ENCODE data around the gene ZNF385A.

The ZNF385A gene

DNA sequence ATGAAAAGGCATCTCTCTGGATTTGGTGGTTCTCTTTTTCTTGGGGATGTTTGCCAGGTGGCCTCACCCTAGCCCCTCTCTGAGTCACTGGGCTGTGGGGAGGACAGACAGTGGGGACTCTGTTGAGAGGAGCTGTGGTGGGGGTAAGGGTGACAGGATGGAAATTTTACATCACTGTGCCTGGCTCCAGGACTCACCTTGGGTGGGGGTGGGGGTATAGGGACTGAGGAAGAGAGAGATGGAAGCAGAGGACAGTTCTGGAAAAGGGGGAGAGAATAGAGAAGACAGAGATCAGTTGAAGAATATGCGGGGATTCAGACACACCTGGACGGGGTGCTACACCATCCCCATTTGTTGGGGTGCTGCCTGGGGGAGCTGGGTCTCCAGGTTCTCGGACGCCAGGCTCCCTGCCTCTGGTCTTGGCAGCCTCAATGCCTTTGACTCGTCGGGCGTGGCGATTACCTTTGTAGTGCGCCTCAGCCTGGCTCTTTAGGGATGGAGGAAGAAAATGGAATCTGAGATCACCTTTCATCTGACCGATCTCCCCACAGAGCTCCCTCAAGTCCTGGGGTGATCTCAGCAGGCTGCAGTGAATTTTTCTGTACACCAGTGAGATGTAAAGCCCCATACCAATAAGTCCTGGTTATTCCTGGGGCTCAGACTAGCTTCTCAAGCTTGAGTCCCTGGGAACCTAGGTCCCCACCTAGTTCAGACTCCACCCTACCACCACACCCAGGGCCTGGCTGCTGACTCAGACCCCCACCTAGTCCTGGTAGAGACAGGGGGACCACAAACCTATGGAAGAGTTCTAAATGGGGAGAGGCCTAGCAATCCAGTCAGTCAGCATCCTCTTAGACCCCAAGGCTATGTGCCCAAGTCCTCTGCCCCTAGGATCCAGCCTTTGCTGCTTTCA is 10.6 kb downstream of the ZNF385A start:
- DNase-seq (ENCODE audit: low spot score), result no peak

DNA sequence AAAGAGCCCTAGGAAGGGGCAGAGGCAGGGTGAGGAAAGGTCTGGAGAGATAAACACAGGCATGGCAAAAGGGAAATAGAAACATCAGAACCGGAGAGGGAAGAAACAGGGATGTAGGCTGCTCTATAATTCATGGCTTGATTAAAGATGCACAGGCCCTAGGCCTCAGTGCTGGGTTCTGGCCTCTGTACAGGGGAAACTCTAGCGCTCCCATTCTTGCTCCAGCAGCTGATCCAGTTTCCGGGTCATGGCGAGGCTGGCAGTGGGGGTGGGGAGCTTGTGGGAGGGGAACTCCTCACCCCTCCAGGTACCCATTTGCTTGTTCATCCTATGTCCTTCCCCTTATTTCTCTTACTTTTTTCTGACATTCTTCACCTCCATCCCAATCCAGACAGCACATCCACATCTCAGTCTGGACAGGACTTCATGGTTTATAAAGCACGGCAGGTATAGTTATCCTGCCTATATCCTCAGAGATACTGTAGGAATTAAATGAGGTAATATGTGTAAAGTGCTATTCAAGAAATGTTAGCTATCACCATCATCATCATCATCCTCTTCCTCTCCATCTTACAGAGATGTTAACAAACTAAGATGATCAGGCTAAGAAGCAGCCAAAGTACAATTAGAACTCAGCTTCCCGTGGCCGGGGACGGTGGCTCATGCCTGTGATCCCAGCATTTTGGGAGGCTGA is 12.3 kb downstream of the ZNF385A start:
- DNase-seq (ENCODE audit: low spot score), result no peak

DNA sequence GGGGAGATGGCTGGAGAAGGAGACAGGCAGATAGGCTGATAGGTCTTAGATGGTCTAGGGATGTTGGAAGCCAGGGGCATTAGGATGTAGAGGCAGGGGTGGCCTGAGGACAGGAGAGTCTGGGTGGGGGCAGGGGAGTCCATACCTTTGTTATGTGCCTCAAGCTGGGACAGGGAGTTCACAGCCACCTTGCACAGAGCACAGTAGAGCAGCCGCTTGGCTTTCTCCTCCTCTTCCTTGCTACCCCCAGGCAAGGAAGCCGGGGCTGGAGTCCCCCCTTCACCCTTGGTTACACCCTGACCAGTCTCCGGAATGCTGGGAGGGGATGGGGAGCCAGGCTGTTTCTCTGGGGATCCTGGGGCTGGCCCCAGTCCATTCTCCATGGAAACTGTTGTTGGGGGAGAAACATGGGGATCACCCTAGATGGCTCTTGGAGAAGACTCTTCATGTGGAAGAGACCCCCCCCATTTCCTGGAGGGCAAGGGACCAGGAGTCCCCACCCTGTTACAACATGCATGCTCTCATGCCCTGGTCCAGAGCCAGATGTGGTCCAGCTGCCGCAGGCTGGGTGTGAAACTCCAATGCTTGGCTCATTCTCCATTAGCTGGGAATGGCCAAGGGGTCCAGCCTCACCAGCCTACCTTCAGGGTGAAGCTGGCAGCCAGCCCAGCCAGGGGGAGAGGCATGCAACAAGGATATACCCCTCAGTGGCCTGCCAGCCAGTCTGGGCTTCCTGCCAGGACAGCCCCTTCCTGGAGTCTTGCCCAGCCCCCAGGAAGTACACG is 13.0 kb downstream of the ZNF385A start:
- no peak for DNase-seq (ENCODE audit: low spot score)

DNA sequence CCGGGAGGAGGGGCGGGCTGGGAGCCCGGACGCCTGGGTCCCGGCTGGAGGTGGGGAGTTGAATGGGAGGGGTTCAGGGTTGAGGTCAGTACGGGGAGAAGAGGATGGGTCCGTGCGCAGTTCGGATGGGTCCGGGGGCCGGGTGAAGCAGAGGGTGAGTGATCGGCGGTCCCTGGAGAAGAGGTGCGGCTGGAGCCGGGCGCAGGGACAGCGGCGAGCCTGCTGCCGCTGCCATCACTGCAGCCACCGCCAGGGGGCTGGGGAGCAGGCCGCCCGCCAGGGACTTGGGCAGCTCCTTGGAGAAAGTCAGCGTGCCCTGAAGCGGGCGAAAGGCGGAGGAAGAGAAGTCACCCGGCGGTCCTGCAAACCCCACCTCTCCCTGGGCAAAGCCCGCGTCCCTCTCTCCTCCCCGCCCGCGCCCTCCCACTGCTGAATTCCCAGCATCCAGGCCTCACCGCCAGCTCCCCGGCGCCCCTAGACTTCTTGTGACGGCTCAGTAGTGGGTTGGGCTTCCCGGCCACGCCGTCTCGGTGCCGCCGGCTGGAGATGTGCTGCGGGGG is 14.3 kb downstream of the ZNF385A start:
- DNase-seq (ENCODE audit: low spot score), result peak; percentile 92

DNA sequence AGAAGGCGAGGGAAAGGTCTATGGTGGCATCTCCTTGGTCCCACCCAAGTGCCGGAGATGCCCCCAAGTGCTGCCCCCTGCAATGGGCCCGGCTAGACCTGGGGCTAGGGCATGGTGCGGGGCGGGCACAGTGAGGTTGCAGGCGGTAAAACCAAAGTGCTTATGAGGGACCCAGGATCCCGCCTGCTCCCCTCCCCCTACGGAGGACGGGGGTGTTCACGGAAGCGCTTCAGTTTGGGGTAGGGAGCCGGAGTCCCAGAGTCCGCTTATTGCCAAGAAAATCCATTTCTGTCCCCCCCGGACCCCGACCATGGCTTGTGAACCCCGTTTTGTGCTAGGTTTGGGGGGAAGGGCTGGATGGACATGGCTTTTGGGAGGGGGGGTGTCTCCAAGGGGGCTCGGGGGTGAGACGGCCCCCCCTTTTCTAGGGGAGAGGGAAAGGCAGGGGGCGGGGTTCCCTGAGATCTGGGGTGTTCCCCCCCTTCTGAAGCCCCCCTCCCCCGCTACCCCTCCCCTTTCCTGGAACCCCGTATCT is 14.9 kb downstream of the ZNF385A start:
- no peak for DNase-seq (ENCODE audit: low spot score)

DNA sequence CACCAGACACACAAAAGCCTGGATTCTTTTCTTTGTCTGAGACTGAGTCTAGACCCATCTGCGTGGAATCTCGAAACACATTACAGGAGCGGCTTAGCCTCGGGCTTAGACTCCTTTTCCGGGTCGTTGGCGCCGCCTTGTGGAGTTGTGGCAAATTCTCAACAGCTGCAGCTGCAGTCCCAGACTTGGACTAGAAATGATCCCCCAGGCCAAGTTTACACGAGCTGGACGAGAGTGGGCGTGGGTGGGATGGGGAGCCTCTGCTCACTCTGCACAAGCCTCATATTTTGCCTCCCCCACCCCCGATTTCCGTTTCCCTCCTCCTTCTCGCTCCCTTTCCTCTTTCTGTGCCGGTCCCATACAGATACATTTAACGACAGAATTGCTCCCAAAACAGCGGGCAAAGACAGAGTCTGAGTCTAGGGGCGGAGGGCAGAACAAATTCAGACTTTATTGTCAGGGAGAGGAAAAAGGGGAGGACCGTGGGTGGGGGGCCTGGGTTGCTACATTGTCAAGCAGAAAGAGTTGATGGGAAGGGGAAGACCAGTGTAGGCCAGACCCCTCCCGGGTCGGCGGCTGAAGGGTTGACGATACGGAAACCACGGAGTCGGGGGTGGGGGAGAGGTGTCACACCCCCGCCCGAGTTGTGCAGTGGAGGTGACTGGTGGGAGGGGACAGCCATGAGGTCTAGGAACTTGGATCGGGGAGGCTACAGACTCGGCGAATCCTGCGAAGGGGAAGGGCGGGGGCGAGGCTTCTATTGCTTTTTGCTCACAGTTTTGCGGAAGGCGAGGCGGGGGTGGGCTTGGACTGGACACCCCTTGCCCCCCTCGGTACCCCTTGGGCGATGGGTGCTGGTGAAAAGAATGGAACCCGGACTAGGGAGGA is 15.6 kb downstream of the ZNF385A start:
- DNase-seq (ENCODE audit: low spot score), result peak; percentile 84

DNA sequence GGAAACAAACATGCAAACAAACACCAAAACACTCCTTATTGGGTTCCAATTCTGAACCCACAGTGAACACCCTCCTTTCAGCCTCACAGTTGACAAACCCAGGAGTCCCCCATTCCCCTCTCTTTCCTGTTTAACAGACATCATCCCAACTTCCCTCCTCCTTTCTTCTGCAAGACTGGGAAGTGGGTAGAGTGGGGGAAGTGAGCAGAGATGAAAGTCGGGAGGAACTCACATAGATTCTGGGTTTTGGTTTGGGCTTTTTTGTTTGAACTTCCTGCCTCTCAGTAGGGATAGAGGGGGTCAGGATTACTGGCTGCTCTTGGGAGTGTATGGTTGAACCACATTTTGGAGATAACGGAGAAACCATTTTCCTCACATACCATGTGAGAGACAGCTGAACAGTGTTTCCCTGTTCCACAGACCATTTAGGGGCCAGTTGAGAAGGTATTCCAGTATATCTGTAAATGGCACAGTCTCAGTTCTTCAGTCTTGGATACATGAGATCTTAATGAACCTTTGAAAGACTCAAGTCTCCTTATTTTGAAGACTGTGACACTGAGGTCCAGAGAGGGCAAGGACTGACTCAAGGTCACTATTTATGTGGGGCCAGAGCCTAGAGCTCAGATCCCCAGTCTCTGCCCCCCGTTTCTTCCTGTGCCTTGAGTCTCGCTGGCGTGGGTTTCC is 16.4 kb downstream of the ZNF385A start:
- DNase-seq (ENCODE audit: low spot score), result no peak

DNA sequence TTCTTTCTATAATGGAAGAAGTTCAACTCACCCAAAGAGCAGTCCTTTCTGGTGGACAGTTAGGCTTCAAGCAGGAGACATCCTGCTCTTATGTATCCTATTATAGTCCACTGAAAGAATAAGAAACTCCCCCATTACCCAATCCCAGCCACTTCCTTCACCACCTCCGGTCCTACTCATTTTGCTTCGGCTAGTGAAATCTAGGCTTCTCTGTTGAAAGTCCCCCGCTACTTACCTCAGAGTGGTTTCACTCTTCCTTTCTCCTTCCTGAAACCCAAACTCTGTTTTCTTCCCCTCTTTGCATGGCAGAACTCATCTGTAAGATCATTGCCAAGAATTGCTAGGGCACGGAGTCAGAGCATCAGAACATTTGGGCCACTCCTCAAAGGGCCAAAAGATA is 20.1 kb downstream of the ZNF385A start, which contains the start of gene GPR84:
Gene GPR84 (minus strand): TSS at position 74 of the 400 bp plus-strand sequence. CDS start 635 bp downstream, outside the sequence.
- DNase-seq (ENCODE audit: low spot score), result no peak

DNA sequence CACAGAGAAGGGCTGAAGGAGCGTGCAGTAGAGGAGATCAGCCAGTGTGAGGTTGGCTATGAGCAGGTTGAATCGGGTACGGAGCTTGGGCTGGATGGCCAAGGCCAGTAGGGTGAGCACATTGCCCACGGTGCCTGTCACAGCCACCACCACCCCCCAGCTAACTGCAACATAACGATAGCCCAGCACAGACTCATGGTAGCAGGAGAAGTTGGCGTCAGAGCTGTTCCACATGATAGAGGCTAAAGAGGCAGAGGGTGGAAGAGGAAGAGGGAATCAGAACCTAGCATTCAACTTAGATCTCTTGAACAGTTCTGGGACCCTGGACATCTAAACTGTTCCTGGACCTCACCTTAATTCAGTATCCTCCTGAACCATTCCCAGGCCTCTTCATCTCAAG is 20.9 kb downstream of the ZNF385A start:
- DNase-seq (ENCODE audit: low spot score), result no peak

DNA sequence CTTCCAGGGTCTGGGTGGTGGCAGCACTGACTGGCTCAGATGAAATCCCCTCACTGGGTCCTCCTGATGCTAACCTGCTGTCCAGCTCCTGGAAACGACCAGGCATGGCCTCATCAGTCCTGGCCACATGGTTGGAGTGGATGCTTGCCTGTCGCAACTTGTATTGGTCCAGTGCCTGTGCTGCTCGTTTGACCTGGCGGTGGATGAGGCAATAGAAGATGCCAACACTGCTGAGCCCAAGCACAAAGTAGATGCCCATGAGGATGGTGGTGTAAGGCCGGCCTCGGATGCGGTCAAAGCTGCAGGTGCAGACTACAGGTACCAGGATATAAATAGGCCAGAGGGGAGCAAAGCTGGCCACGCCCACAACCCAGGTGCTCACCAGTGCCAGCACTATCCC is 21.5 kb downstream of the ZNF385A start:
- no peak for DNase-seq (ENCODE audit: low spot score)

DNA sequence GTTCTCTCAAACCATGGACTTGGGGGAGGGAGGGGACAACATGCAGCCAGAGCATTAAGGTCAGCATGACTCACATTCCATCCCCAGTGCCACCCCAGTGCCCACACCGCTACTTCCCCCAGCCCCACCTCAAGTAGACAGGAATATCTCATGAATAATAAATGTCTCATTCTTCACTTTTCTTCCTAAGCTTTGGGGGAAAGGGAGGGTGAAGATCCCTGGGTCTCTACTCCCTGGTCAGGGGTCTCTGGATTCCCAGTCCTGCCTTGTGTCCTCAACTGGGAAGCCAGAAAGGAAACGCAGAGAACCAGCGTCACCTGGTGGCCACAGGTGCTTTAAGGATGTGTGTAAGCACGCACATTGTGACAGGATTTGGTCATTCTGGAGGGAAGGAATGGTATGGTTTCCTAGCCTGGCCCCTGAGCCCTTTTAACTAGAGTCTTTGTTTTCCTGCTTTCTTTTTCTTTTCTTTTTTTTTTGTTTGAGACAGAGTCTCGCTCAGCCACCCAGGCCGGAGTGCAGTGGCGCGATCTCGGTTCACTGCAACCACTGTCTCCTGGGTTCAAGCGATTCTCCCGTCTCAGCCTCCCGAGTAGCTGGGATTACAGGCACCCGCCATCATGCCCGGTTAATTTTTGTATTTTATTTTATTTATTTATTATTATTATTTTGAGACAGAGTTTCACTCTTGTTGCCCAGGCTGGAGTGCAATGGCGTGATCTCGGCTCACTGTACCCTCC is 23.6 kb downstream of the ZNF385A start:
- DNase-seq (ENCODE audit: low spot score), result peak; percentile 58

DNA sequence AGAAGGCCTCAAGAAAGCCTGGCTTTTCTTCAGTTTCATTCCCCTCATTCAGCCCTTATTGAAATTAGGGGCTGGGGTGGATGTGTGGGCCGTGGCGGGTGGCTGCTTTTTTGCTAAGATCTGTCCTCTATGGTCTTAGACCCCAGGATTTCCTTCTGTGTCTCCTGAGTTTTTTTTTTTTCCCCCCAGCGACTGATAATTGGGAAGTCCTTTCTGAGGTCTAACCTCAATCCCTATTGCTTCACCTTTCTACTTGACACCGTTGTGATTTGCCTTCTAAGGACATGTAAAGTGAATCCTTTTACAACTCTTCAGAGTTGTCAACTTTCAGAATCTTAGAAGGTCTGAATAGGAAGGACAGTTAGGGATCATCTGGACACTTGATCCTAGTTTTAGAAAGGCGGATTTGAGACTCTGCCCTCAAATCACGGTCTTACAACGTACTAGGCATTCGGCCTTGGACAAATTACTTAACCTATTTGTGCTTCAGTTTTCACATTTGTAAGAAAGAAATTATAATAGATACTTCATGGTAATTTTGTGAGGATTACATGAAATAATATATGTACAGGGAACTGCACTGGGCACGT is 24.7 kb downstream of the ZNF385A start:
- DNase-seq (ENCODE audit: low spot score), result no peak

DNA sequence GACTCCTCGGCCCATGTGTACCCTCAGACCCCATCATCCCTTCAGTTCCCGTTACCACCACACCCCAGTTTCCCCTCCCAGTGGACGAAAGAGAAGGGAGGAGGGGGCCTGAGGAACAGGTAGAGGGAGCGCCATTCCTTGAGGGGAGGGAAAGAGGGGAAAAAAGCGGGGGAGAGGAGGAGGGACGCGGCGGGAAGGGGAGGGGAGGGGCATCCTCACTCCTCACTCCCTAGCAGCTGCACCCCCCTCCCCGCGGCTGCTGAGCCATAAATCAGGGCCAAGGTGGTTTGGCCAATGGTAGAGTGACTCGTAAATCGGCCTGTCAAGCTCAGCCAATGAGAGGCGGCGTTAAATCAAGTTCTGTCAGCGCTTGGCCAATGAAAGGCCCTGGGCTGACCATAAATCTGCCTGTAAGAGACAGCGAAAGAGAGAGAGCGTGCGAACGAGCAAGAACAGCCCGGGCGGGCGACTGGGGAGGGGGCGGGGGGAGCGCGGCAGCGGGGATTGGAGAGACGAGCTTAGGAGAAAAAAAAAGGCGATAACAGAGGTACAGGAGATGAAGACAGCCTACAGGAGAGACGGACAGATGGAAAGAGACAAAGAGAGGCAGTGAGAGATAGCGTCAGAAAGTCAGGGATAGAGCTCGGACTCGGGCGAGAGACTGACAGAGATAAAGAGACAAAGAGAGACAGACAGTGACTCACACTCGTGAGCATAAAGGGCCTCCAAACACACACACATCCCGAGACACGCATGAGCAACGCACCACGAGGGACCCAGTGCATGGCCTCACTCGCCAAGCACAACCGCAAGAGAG is 25.4 kb downstream of the ZNF385A start:
- peak; percentile 92 for DNase-seq (ENCODE audit: low spot score)

DNA sequence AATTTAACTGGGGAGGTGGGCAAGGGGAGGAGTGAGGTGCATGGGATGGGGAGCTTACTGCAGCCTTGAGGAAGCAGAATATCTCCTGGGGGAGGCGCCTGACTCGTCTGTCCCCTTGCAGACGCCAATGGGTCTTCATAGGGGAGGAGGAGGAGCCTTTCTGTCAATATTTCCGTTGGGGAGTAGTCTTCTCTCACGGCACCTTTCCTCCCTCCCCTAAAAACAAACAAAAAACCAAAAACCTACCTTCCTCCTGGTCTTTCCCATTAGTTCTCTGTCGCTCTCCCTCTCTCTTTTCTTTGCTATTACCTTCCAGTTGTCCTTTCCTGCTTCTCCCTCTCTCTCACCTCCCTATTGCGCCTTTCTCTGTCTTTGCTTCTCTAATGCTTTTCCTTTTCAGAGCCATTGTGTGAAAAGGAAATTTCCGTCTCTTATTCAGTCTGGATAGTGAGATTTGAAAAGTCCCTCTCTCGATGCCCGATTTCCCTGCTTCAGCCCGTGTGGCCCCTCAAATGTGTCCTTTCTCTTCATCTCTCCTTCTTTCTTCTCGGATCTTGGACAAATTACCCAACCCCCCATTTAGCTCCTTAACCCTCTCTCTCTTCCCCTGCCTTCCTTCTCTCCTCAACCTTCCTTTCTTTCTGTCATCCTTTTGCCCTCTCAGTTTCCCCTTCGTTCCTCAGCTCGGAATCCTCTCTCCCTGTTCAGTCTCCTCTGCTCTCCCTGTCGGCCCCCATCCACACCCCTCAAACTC is 26.2 kb downstream of the ZNF385A start:
- peak; percentile 42 for DNase-seq (ENCODE audit: low spot score)

DNA sequence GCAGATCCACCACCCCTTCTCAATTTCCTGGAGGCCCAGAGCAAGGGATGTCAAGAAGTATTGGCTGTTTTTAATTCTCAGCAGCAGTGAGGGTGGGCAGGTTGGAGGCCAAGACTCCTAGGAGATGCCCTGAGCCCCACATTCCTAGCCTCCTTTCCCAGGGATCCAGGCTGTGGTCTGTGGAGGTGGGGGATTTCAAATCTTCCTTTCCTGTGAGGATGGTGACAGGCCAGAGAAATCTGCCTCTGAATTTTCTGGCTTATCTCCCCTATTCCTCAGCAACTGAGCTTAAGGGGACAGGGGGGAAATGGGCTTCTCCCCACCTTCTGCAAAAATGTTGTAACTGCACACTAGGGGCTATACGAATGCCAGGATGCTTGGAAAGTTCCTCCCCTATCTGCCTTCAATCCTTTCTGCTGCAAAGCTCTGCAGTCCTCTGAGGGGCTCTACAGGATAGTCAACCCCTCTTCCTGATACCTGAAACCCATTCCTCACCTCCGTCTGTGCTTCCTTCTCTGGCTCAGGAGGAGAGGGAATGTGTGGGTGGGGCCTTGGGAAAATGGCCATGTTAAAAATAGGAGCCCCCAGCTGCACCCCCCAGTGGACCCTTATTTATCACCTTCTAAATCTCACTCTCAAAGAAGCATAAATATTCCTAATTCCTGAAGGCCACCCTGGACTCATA is 26.9 kb downstream of the ZNF385A start:
- no peak for DNase-seq (ENCODE audit: low spot score)

DNA sequence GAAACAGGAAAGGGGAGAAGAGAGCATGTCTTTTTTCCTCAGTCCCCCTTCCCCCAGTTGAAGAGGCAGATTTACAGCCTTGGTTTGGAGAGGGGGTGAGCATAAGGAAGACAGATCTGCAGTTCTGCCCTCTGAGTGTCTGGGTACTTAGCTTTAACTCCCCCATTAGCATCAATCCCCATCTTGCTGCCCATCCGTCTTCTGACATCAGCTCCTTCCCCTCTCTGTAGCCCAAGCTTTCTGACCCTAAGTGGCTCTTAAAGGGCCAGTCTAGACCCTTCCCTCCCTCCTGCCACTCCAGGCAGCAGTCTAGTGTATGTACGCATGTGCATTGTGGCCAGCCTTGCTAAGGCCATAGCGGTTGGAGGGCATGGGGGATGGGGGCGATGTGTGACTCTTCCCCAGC is 27.6 kb downstream of the ZNF385A start:
- DNase-seq (ENCODE audit: low spot score), result no peak

DNA sequence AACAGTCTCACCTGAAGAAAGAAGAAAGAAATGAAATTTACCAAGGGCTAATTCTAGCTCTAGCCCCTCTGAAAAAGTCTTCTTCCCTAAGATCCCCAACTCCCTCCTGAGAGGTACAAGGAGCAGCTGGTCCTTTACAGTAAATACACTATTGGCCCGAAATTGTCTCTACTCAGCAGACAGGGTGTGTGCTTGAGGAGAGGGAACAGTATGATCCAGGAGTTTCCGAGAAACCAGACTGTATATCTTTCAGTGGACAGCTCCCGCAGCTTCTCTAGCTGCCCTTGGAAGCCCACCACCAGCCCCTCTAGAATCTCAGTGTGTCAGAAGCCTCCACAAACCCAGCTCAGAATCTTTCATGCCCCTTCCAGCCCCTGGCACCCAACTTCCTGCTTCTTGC is 28.3 kb downstream of the ZNF385A start:
- no peak for DNase-seq (ENCODE audit: low spot score)

Measured in AG20443 (cell line).